Ovary (tissue), 3 donors: ENCODE results near the gene LRP2.

Experiments
- CTCF ChIP-seq, 3 donors: fragments of 450-650 bp in 2 of 3; fragments of 200-600 bp in 1 of 3; IDR thresholded peaks; one replicate each; pipeline versions ENCODE4 v1.5.1 to v1.8.0; 2016 to 2022; ENCODE audit warnings: antibody characterized with exemption in 3 of 3, mild to moderate bottlenecking in 1 of 3
- POLR2A ChIP-seq: fragments of 450-650 bp; IDR thresholded peaks from one replicate; pipeline ENCODE4 v1.6.1; 2017; ENCODE audit warnings: antibody characterized with exemption, mild to moderate bottlenecking, moderate library complexity
- donor health status: DM: no; HTN: no; CAD: no.

DNA sequence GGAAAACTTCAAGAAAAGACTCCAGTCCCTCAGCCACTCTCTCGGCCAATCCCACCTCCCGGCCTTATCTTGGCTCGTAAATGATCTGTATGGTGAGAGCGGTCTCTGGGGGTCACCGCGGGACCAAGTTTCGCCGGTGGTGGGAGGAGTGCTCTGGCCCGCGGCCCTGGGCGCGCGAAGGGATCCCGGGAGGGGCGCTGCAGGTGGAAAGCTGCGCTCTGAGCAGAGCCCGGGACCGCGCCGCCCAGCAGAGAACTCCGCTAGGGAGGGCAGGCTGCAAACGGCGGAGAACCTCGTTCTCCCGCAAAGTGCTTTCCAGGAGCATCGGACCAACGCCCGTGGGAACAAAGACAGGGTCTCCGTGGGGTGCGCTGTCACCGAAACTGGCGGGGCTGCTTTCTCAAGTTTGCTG, 622 bp downstream of the LRP2 start:
- TF ChIP-seq CTCF (IDR thresholded peaks at IDR 0.05) (no peak), POLR2A (no peak)
